Measurements from ENCODE around the gene NFS1.

DNA sequence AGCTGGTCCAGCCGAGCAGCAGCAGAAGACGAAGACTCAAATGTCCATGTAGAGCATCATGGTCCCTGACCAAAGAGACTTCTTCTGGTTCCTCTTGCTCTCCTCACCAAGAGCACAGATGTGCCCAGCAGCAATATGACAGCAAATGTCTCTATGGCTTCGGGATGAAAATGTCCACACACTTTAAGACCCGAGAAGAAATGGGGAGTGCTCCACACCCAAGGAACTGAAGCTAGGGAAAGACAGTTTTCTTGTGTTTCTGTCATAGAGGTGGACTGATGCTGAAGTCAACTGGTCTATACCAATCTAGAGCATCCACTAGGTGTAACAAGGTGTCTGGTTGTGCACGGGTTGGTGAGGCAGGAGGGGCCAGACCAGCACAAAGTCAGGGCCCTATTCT lies 29.9 kb downstream of the NFS1 start:
- TF ChIP-seq, protein P1, sequence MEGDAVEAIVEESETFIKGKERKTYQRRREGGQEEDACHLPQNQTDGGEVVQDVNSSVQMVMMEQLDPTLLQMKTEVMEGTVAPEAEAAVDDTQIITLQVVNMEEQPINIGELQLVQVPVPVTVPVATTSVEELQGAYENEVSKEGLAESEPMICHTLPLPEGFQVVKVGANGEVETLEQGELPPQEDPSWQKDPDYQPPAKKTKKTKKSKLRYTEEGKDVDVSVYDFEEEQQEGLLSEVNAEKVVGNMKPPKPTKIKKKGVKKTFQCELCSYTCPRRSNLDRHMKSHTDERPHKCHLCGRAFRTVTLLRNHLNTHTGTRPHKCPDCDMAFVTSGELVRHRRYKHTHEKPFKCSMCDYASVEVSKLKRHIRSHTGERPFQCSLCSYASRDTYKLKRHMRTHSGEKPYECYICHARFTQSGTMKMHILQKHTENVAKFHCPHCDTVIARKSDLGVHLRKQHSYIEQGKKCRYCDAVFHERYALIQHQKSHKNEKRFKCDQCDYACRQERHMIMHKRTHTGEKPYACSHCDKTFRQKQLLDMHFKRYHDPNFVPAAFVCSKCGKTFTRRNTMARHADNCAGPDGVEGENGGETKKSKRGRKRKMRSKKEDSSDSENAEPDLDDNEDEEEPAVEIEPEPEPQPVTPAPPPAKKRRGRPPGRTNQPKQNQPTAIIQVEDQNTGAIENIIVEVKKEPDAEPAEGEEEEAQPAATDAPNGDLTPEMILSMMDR (IDR thresholded peaks at IDR 0.05; ENCODE audit: low read depth, low read length, missing input control), result no peak
- TF ChIP-seq, protein P2, sequence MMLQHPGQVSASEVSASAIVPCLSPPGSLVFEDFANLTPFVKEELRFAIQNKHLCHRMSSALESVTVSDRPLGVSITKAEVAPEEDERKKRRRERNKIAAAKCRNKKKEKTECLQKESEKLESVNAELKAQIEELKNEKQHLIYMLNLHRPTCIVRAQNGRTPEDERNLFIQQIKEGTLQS (IDR thresholded peaks at IDR 0.05), result no peak
- TF ChIP-seq, protein P3, sequence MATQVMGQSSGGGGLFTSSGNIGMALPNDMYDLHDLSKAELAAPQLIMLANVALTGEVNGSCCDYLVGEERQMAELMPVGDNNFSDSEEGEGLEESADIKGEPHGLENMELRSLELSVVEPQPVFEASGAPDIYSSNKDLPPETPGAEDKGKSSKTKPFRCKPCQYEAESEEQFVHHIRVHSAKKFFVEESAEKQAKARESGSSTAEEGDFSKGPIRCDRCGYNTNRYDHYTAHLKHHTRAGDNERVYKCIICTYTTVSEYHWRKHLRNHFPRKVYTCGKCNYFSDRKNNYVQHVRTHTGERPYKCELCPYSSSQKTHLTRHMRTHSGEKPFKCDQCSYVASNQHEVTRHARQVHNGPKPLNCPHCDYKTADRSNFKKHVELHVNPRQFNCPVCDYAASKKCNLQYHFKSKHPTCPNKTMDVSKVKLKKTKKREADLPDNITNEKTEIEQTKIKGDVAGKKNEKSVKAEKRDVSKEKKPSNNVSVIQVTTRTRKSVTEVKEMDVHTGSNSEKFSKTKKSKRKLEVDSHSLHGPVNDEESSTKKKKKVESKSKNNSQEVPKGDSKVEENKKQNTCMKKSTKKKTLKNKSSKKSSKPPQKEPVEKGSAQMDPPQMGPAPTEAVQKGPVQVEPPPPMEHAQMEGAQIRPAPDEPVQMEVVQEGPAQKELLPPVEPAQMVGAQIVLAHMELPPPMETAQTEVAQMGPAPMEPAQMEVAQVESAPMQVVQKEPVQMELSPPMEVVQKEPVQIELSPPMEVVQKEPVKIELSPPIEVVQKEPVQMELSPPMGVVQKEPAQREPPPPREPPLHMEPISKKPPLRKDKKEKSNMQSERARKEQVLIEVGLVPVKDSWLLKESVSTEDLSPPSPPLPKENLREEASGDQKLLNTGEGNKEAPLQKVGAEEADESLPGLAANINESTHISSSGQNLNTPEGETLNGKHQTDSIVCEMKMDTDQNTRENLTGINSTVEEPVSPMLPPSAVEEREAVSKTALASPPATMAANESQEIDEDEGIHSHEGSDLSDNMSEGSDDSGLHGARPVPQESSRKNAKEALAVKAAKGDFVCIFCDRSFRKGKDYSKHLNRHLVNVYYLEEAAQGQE (IDR thresholded peaks at IDR 0.05), result no peak
- TF ChIP-seq FOXA1 (IDR thresholded peaks at IDR 0.05) (no peak), EGR1 (IDR thresholded peaks at IDR 0.05; ENCODE audit: low read depth in 2 of 2) (no peak), FOXA2 (IDR thresholded peaks at IDR 0.05) (no peak), GABPA (IDR thresholded peaks at IDR 0.05 in 1 of 2, conservative IDR thresholded peaks at IDR 0.05 in 1 of 2) (no peak), TAF1 (conservative IDR thresholded peaks at IDR 0.05) (no peak), RAD21 (IDR thresholded peaks at IDR 0.05) (no peak), RXRA (IDR thresholded peaks at IDR 0.05) (no peak), YY1 (IDR thresholded peaks at IDR 0.05) (no peak)
- TF ChIP-seq, protein P4, sequence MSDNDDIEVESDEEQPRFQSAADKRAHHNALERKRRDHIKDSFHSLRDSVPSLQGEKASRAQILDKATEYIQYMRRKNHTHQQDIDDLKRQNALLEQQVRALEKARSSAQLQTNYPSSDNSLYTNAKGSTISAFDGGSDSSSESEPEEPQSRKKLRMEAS (IDR thresholded peaks at IDR 0.05), result no peak

All from liver (tissue), 3 donors.